Gastroesophageal sphincter (tissue), 4 donors: ENCODE results near the gene SLC6A12. TPM values are rescaled to one million over a fixed set of nuclear protein-coding genes. Genes with fewer than 3 reads are reported as not detected.

Experiments
- ATAC-seq: fragments of 150-250 bp; one replicate; pipeline ENCODE4 v1.9.1; 2016; ENCODE audit warnings: mild to moderate bottlenecking, moderate library complexity
- H3K27ac ChIP-seq, 4 donors: fragments of 200-600 bp; sonication (generic) in 3 of 4; 1 replicate in 3 of 4; 2 replicates in 1 of 4; pipeline ENCODE4 v1.5.1; 2016 to 2019
- H3K27me3 ChIP-seq: fragments of 200-600 bp; sonication (generic); one replicate; pipeline ENCODE4 v1.5.1; 2019
- H3K36me3 ChIP-seq, 2 donors: fragments of 200-600 bp; sonication (generic); one replicate each; pipeline ENCODE4 v1.5.1; 2019; ENCODE audit warnings: control low read depth in 1 of 2
- H3K4me1 ChIP-seq, 3 donors: fragments of 200-600 bp; sonication (generic); 1 replicate in 2 of 3; 2 replicates in 1 of 3; pipeline ENCODE4 v1.5.1; 2016 to 2019; ENCODE audit warnings: control low read depth in 2 of 3
- H3K4me3 ChIP-seq, 2 donors: fragments of 200-600 bp; sonication (generic); one replicate each; pipeline ENCODE4 v1.5.1; 2019; ENCODE audit warnings: mild to moderate bottlenecking in 1 of 2, moderate library complexity in 1 of 2
- H3K9me3 ChIP-seq, 3 donors: fragments of 200-600 bp; sonication (generic); one replicate each; pipeline ENCODE4 v1.5.1; 2017 to 2019; ENCODE audit warnings: control low read depth in 2 of 3
- CTCF ChIP-seq, 4 experiments: fragments of 200-600 bp in 2 of 4; fragments of 450-650 bp in 2 of 4; sonication (generic) in 1 of 4; IDR thresholded peaks; one replicate each; pipeline ENCODE4 v1.5.1; 2017 to 2019; ENCODE audit warnings: antibody characterized with exemption in 4 of 4, mild to moderate bottlenecking in 2 of 4, moderate library complexity in 2 of 4
- EP300 ChIP-seq: sonication (generic); formaldehyde crosslinking; IDR thresholded peaks from one replicate; pipeline ENCODE4 v1.6.1; 2017; ENCODE audit warnings: antibody characterized with exemption, mild to moderate bottlenecking
- POLR2A ChIP-seq, 2 donors: fragments of 450-650 bp; IDR thresholded peaks; one replicate each; pipeline ENCODE4 v1.6.1; 2017; ENCODE audit warnings: antibody characterized with exemption in 2 of 2, mild to moderate bottlenecking in 2 of 2, moderate library complexity in 1 of 2
- POLR2AphosphoS5 ChIP-seq: sonication (generic); formaldehyde crosslinking; IDR thresholded peaks from one replicate; pipeline ENCODE4 v1.6.1; 2017; ENCODE audit warnings: antibody characterized with exemption
- WGBS, 2 donors: methylation state at CpG; one replicate each; pipeline ENCODE4 v1.1.5; 2018; ENCODE audit warnings: low coverage in 1 of 2; 5-methylcytosine and 5-hydroxymethylcytosine counted together
- total RNA-seq, 4 donors: library from RNA; depleted of rRNA; stranded (reverse); fragments of >200 nt; gene quantifications; one replicate each; pipeline ENCODE4 v1.1.0, GENCODE V29; 2016

The SLC6A12 gene
- total RNA-seq, 4 donors from 2014 or later = 11.3 TPM; not detected in 3

GRCh38 chr12:242496-242895 lies 28.5 kb upstream of the SLC6A12 start:
- H3K27me3 ChIP-seq = peaks cover 8% of the 10 kb centered on the region
- peaks cover 0 to 17% (median 0%) of the 10 kb centered on the region in 3 donors for H3K9me3 ChIP-seq
- 93 to 96% methylated on average over 14 to 15 of the region's 15 CpGs for WGBS, 2 donors
- H3K27ac ChIP-seq = no peak overlapping the region
- no peak overlapping the region for H3K4me3 ChIP-seq
- TF ChIP-seq POLR2A (IDR thresholded peaks at IDR 0.05) (no peak), EP300 (no peak), POLR2AphosphoS5 (no peak), CTCF (IDR thresholded peaks at IDR 0.05) (no peak)
- no peaks in the 10 kb centered on the region for H3K4me1 ChIP-seq
- no peaks in the 10 kb centered on the region for H3K36me3 ChIP-seq
- ATAC-seq = no peak

- H3K36me3 ChIP-seq = no peaks in the 10 kb centered on the region
- WGBS, 2 donors = 90 to 95% methylated on average over 3 to 9 of the region's 9 CpGs
- TF ChIP-seq EP300 = no peak
- TF ChIP-seq CTCF (IDR thresholded peaks at IDR 0.05) = no peak
- TF ChIP-seq POLR2AphosphoS5 = no peak
- no peak for TF ChIP-seq POLR2A (IDR thresholded peaks at IDR 0.05)
- no peak overlapping the region for H3K4me3 ChIP-seq
- H3K27ac ChIP-seq = no peak overlapping the region
- no peak for ATAC-seq
- H3K27me3 ChIP-seq = peaks cover 21% of the 10 kb centered on the region
- no peaks in the 10 kb centered on the region for H3K4me1 ChIP-seq
- H3K9me3 ChIP-seq = peaks cover 0 to 16% (median 0%) of the 10 kb centered on the region in 3 donors
Observed at GRCh38 chr12:241266-241665, 27.3 kb upstream of the SLC6A12 start.

GRCh38 chr12:240566-240965 lies 26.6 kb upstream of the SLC6A12 start:
- no peak for ATAC-seq
- H3K4me1 ChIP-seq = no peaks in the 10 kb centered on the region
- WGBS, 2 donors = 79 to 87% methylated on average over 6 to 9 of the region's 9 CpGs
- no peaks in the 10 kb centered on the region for H3K36me3 ChIP-seq
- H3K27me3 ChIP-seq = peaks cover 21% of the 10 kb centered on the region
- peaks cover 0 to 17% (median 0%) of the 10 kb centered on the region in 3 donors for H3K9me3 ChIP-seq
- TF ChIP-seq EP300 (no peak), CTCF (IDR thresholded peaks at IDR 0.05) (no peak), POLR2AphosphoS5 (no peak), POLR2A (IDR thresholded peaks at IDR 0.05) (no peak)
- no peak overlapping the region for H3K4me3 ChIP-seq
- no peak overlapping the region for H3K27ac ChIP-seq

- Histone ChIP-seq H3K4me3 (no peak overlapping the region), H3K9me3 (peaks cover 0 to 28% (median 0%) of the 10 kb centered on the region in 3 donors), H3K27ac (no peak overlapping the region), H3K36me3 (no peaks in the 10 kb centered on the region), H3K4me1 (no peaks in the 10 kb centered on the region), H3K27me3 (peaks cover 21% of the 10 kb centered on the region)
- TF ChIP-seq POLR2AphosphoS5 (no peak), POLR2A (IDR thresholded peaks at IDR 0.05) (no peak), EP300 (no peak), CTCF (IDR thresholded peaks at IDR 0.05) (no peak)
- 65 to 78% methylated on average over 11 to 18 of the region's 19 CpGs for WGBS, 2 donors
- ATAC-seq = no peak
Observed at GRCh38 chr12:238736-239398, 24.9 kb upstream of the SLC6A12 start.

GRCh38 chr12:238116-238515 lies 24.2 kb upstream of the SLC6A12 start:
- Histone ChIP-seq H3K36me3 (no peaks in the 10 kb centered on the region), H3K9me3 (peaks cover 0 to 28% (median 0%) of the 10 kb centered on the region in 3 donors), H3K27ac (no peak overlapping the region), H3K4me1 (no peaks in the 10 kb centered on the region), H3K4me3 (no peak overlapping the region), H3K27me3 (peaks cover 22% of the 10 kb centered on the region)
- no peak for TF ChIP-seq POLR2A (IDR thresholded peaks at IDR 0.05)
- TF ChIP-seq CTCF (IDR thresholded peaks at IDR 0.05) = no peak
- no peak for TF ChIP-seq POLR2AphosphoS5
- 75 to 78% methylated on average over 7 to 9 of the region's 9 CpGs for WGBS, 2 donors
- no peak for ATAC-seq
